ENCODE measurements around the gene CXADR.

Gene CXADR

GRCh38 chr21:17545007-17545406, 32.2 kb downstream of the CXADR start:
- DNase-seq: no peak

- no peak for DNase-seq
Measured at GRCh38 chr21:17548262-17548661, 35.4 kb downstream of the CXADR start.

GRCh38 chr21:17550671-17551308, 37.9 kb downstream of the CXADR start:
- no peak for DNase-seq

GRCh38 chr21:17552410-17552809, 39.6 kb downstream of the CXADR start:
- DNase-seq: no peak

GRCh38 chr21:17554120-17554519, 41.3 kb downstream of the CXADR start:
- DNase-seq: no peak

- no peak for DNase-seq
Measured at GRCh38 chr21:17554679-17555465, 42.0 kb downstream of the CXADR start.

- no peak for DNase-seq
Measured at GRCh38 chr21:17560377-17561025, 47.7 kb downstream of the CXADR start.

GRCh38 chr21:17570786-17571185, 57.9 kb downstream of the CXADR start:
- no peak for DNase-seq

GRCh38 chr21:17572431-17572830, 59.6 kb downstream of the CXADR start:
- no peak for DNase-seq

GRCh38 chr21:17575076-17575475, 62.2 kb downstream of the CXADR start:
- DNase-seq: no peak

- no peak for DNase-seq
Measured at GRCh38 chr21:17576080-17576835, 63.4 kb downstream of the CXADR start.

- DNase-seq: no peak
Measured at GRCh38 chr21:17577701-17578100, 64.9 kb downstream of the CXADR start.

GRCh38 chr21:17578162-17578561, 65.3 kb downstream of the CXADR start:
- DNase-seq: no peak

GRCh38 chr21:17578876-17579275, 66.0 kb downstream of the CXADR start:
- DNase-seq: no peak

GRCh38 chr21:17580319-17580718, 67.5 kb downstream of the CXADR start:
- DNase-seq: no peak

GRCh38 chr21:17583898-17584297, 71.1 kb downstream of the CXADR start:
- no peak for DNase-seq

- peak; percentile 26 for DNase-seq
Measured at GRCh38 chr21:17585875-17586450, 73.1 kb downstream of the CXADR start.

GRCh38 chr21:17590430-17590829, 77.6 kb downstream of the CXADR start:
- DNase-seq: no peak

GRCh38 chr21:17597680-17598079, 84.8 kb downstream of the CXADR start:
- DNase-seq: no peak

GRCh38 chr21:17598437-17598836, 85.6 kb downstream of the CXADR start:
- no peak for DNase-seq

- no peak for DNase-seq
Measured at GRCh38 chr21:17602874-17603273, 90.0 kb downstream of the CXADR start.

GRCh38 chr21:17607684-17608083, 94.8 kb downstream of the CXADR start:
- no peak for DNase-seq

GRCh38 chr21:17609681-17610080, 96.8 kb downstream of the CXADR start:
- no peak for DNase-seq

Data from NCI-H146 (cell line).